Measurements from ENCODE around the gene CPNE4. TPM values are rescaled to one million over a fixed set of nuclear protein-coding genes. Genes with fewer than 3 reads are reported as not detected.
"Not testable (repeated sequence)": the region's sequence is repeated elsewhere in the genome, so short reads cannot be mapped to it uniquely, and the experiment has no call there.

Gene CPNE4
- total and polyA plus RNA-seq, 4 donors, result 3.2 to 22.8 (median 16.7) TPM

GRCh38 chr3:131901686-131902085 lies 133.1 kb downstream of the CPNE4 start:
- H3K4me1 ChIP-seq (ENCODE audit: control insufficient read depth, insufficient read depth, low read length), result no peaks in the 10 kb centered on the region
- WGBS (ENCODE audit: insufficient coverage), result no CpG with 5 or more reads among the region's 1 CpG
- no peaks in the 10 kb centered on the region for H3K36me3 ChIP-seq (ENCODE audit: control insufficient read depth, insufficient read depth, low read length)
- H3K4me3 ChIP-seq (ENCODE audit: low read depth, low read length), result no peak overlapping the region
- H3K27ac ChIP-seq (ENCODE audit: low read depth, low read length), result no peak overlapping the region
- no peak for DNase-seq (ENCODE audit: low read depth in 4 of 6, low spot score in 6 of 6)
- no peaks in the 10 kb centered on the region for H3K27me3 ChIP-seq (ENCODE audit: control insufficient read depth, insufficient read depth, low read length)
- H3K9me3 ChIP-seq (ENCODE audit: control insufficient read depth, insufficient read depth, low read length), result no peaks in the 10 kb centered on the region

- H3K9me3 ChIP-seq (ENCODE audit: control insufficient read depth, insufficient read depth, low read length), result no peaks in the 10 kb centered on the region
- H3K36me3 ChIP-seq (ENCODE audit: control insufficient read depth, insufficient read depth, low read length), result no peaks in the 10 kb centered on the region
- WGBS (ENCODE audit: insufficient coverage), result no CpG with 5 or more reads among the region's 1 CpG
- H3K4me1 ChIP-seq (ENCODE audit: control insufficient read depth, insufficient read depth, low read length), result no peaks in the 10 kb centered on the region
- no peak for DNase-seq (ENCODE audit: low read depth in 4 of 6, low spot score in 6 of 6)
- H3K27ac ChIP-seq (ENCODE audit: low read depth, low read length), result no peak overlapping the region
- H3K27me3 ChIP-seq (ENCODE audit: control insufficient read depth, insufficient read depth, low read length), result no peaks in the 10 kb centered on the region
- no peak overlapping the region for H3K4me3 ChIP-seq (ENCODE audit: low read depth, low read length)
Observed at GRCh38 chr3:131900891-131901290, 133.9 kb downstream of the CPNE4 start.

GRCh38 chr3:131899021-131899420 lies 135.8 kb downstream of the CPNE4 start:
- 47% methylated on average over 4 of the region's 5 CpGs for WGBS (ENCODE audit: insufficient coverage)

GRCh38 chr3:131898346-131898745 lies 136.5 kb downstream of the CPNE4 start:
- Histone ChIP-seq H3K4me3 (ENCODE audit: low read depth, low read length) (no peak overlapping the region), H3K4me1 (ENCODE audit: control insufficient read depth, insufficient read depth, low read length) (no peaks in the 10 kb centered on the region), H3K9me3 (ENCODE audit: control insufficient read depth, insufficient read depth, low read length) (no peaks in the 10 kb centered on the region), H3K36me3 (ENCODE audit: control insufficient read depth, insufficient read depth, low read length) (no peaks in the 10 kb centered on the region), H3K27me3 (ENCODE audit: control insufficient read depth, insufficient read depth, low read length) (no peaks in the 10 kb centered on the region), H3K27ac (ENCODE audit: low read depth, low read length) (no peak overlapping the region)
- no peak for DNase-seq (ENCODE audit: low read depth in 4 of 6, low spot score in 6 of 6)

More at GRCh38 chr3:131899021-131899420, 135.8 kb downstream of the CPNE4 start:
- Histone ChIP-seq H3K27me3 (ENCODE audit: control insufficient read depth, insufficient read depth, low read length) (no peaks in the 10 kb centered on the region), H3K9me3 (ENCODE audit: control insufficient read depth, insufficient read depth, low read length) (no peaks in the 10 kb centered on the region), H3K27ac (ENCODE audit: low read depth, low read length) (no peak overlapping the region), H3K36me3 (ENCODE audit: control insufficient read depth, insufficient read depth, low read length) (no peaks in the 10 kb centered on the region), H3K4me1 (ENCODE audit: control insufficient read depth, insufficient read depth, low read length) (no peaks in the 10 kb centered on the region), H3K4me3 (ENCODE audit: low read depth, low read length) (no peak overlapping the region)
- no peak for DNase-seq (ENCODE audit: low read depth in 4 of 6, low spot score in 6 of 6)

- Histone ChIP-seq H3K9me3 (ENCODE audit: control insufficient read depth, insufficient read depth, low read length) (no peaks in the 10 kb centered on the region), H3K4me3 (ENCODE audit: low read depth, low read length) (no peak overlapping the region), H3K4me1 (ENCODE audit: control insufficient read depth, insufficient read depth, low read length) (no peaks in the 10 kb centered on the region), H3K27me3 (ENCODE audit: control insufficient read depth, insufficient read depth, low read length) (no peaks in the 10 kb centered on the region), H3K27ac (ENCODE audit: low read depth, low read length) (no peak overlapping the region), H3K36me3 (ENCODE audit: control insufficient read depth, insufficient read depth, low read length) (no peaks in the 10 kb centered on the region)
- no CpG with 5 or more reads among the region's 1 CpG for WGBS (ENCODE audit: insufficient coverage)
- no peak for DNase-seq (ENCODE audit: low read depth in 4 of 6, low spot score in 6 of 6)
Observed at GRCh38 chr3:131896285-131896684, 138.5 kb downstream of the CPNE4 start.

- Histone ChIP-seq H3K4me3 (ENCODE audit: low read depth, low read length) (no peak overlapping the region), H3K9me3 (ENCODE audit: control insufficient read depth, insufficient read depth, low read length) (no peaks in the 10 kb centered on the region), H3K27me3 (ENCODE audit: control insufficient read depth, insufficient read depth, low read length) (no peaks in the 10 kb centered on the region), H3K27ac (ENCODE audit: low read depth, low read length) (no peak overlapping the region), H3K4me1 (ENCODE audit: control insufficient read depth, insufficient read depth, low read length) (no peaks in the 10 kb centered on the region), H3K36me3 (ENCODE audit: control insufficient read depth, insufficient read depth, low read length) (no peaks in the 10 kb centered on the region)
- DNase-seq (ENCODE audit: low read depth in 4 of 6, low spot score in 6 of 6), result no peak
- WGBS (ENCODE audit: insufficient coverage), result no CpG with 5 or more reads among the region's 3 CpGs
Observed at GRCh38 chr3:131895766-131896165, 139.0 kb downstream of the CPNE4 start.

GRCh38 chr3:131892331-131892730 lies 142.5 kb downstream of the CPNE4 start:
- H3K27ac ChIP-seq (ENCODE audit: low read depth, low read length), result no peak overlapping the region
- DNase-seq (ENCODE audit: low read depth in 4 of 6, low spot score in 6 of 6), result no peak
- no peaks in the 10 kb centered on the region for H3K4me1 ChIP-seq (ENCODE audit: control insufficient read depth, insufficient read depth, low read length)
- H3K4me3 ChIP-seq (ENCODE audit: low read depth, low read length), result no peak overlapping the region
- no peaks in the 10 kb centered on the region for H3K27me3 ChIP-seq (ENCODE audit: control insufficient read depth, insufficient read depth, low read length)
- H3K9me3 ChIP-seq (ENCODE audit: control insufficient read depth, insufficient read depth, low read length), result no peaks in the 10 kb centered on the region
- H3K36me3 ChIP-seq (ENCODE audit: control insufficient read depth, insufficient read depth, low read length), result no peaks in the 10 kb centered on the region

- WGBS (ENCODE audit: insufficient coverage), result 84% methylated on average over 2 of the region's 4 CpGs
- H3K27me3 ChIP-seq (ENCODE audit: control insufficient read depth, insufficient read depth, low read length), result not testable (repeated sequence)
Observed at GRCh38 chr3:131885871-131886270, 148.9 kb downstream of the CPNE4 start.

GRCh38 chr3:131883711-131884407 lies 151.0 kb downstream of the CPNE4 start:
- no peak for DNase-seq (ENCODE audit: low read depth in 4 of 6, low spot score in 6 of 6)
- Histone ChIP-seq H3K9me3 (ENCODE audit: control insufficient read depth, insufficient read depth, low read length) (no peaks in the 10 kb centered on the region), H3K36me3 (ENCODE audit: control insufficient read depth, insufficient read depth, low read length) (no peaks in the 10 kb centered on the region), H3K27ac (ENCODE audit: low read depth, low read length) (no peak overlapping the region), H3K4me3 (ENCODE audit: low read depth, low read length) (no peak overlapping the region), H3K4me1 (ENCODE audit: control insufficient read depth, insufficient read depth, low read length) (no peaks in the 10 kb centered on the region), H3K27me3 (ENCODE audit: control insufficient read depth, insufficient read depth, low read length) (no peaks in the 10 kb centered on the region)
- WGBS (ENCODE audit: insufficient coverage), result 75% methylated on average over 2 of the region's 2 CpGs

More at GRCh38 chr3:131885871-131886270, 148.9 kb downstream of the CPNE4 start:
- H3K9me3 ChIP-seq (ENCODE audit: control insufficient read depth, insufficient read depth, low read length); H3K36me3 ChIP-seq (ENCODE audit: control insufficient read depth, insufficient read depth, low read length); H3K27ac ChIP-seq (ENCODE audit: low read depth, low read length); H3K4me3 ChIP-seq (ENCODE audit: low read depth, low read length); DNase-seq (ENCODE audit: low read depth in 4 of 6, low spot score in 6 of 6); H3K4me1 ChIP-seq (ENCODE audit: control insufficient read depth, insufficient read depth, low read length): not testable (repeated sequence)

- Histone ChIP-seq H3K4me3 (ENCODE audit: low read depth, low read length) (no peak overlapping the region), H3K9me3 (ENCODE audit: control insufficient read depth, insufficient read depth, low read length) (no peaks in the 10 kb centered on the region), H3K4me1 (ENCODE audit: control insufficient read depth, insufficient read depth, low read length) (no peaks in the 10 kb centered on the region), H3K27ac (ENCODE audit: low read depth, low read length) (no peak overlapping the region), H3K27me3 (ENCODE audit: control insufficient read depth, insufficient read depth, low read length) (no peaks in the 10 kb centered on the region), H3K36me3 (ENCODE audit: control insufficient read depth, insufficient read depth, low read length) (no peaks in the 10 kb centered on the region)
- no peak for DNase-seq (ENCODE audit: low read depth in 4 of 6, low spot score in 6 of 6)
Observed at GRCh38 chr3:131883086-131883485, 151.7 kb downstream of the CPNE4 start.

Data from spinal cord (tissue), 10 donors.